Measurements from ENCODE around the gene IGIP. TPM values are rescaled to one million over a fixed set of nuclear protein-coding genes. Genes with fewer than 3 reads are reported as not detected.

The IGIP gene
- total and polyA plus RNA-seq, 4 donors: 2.3 to 11.8 (median 3.7) TPM

- DNase-seq (ENCODE audit: low spot score): no peak
- H3K27ac ChIP-seq (ENCODE audit: low read depth in 1 of 2, low read length in 2 of 2): peak overlapping the region in 1 of 2 donors; percentile 3
- no peak overlapping the region for H3K4me3 ChIP-seq (ENCODE audit: low read depth in 1 of 3, low read length in 3 of 3)
- H3K9me3 ChIP-seq (ENCODE audit: control insufficient read depth in 4 of 4, low read length in 3 of 4): no peaks in the 10 kb centered on the region
- no peak overlapping the region for H3K9ac ChIP-seq (ENCODE audit: low read depth in 1 of 2, low read length in 2 of 2)
- peaks cover 2 to 13% (median 8%) of the 10 kb centered on the region in 4 donors for H3K4me1 ChIP-seq (ENCODE audit: control insufficient read depth in 4 of 4, insufficient read depth in 4 of 4, low read length in 3 of 4)
- H3K27me3 ChIP-seq (ENCODE audit: control insufficient read depth in 4 of 4, insufficient read depth in 4 of 4, low read length in 3 of 4): no peaks in the 10 kb centered on the region
- TF ChIP-seq TAF1 (conservative IDR thresholded peaks at IDR 0.05) (no peak), FOXA1 (IDR thresholded peaks at IDR 0.05) (no peak), ZBTB33 (IDR thresholded peaks at IDR 0.05) (peak; percentile 17), RXRA (IDR thresholded peaks at IDR 0.05) (peak; percentile 78 to 81), RAD21 (IDR thresholded peaks at IDR 0.05) (peak in 1 of 2 donors; percentile 47), YY1 (IDR thresholded peaks at IDR 0.05) (peak; percentile 55), HNF4A (conservative IDR thresholded peaks at IDR 0.05) (peak; percentile 40 to 45), EGR1 (IDR thresholded peaks at IDR 0.05; ENCODE audit: low read depth in 2 of 2) (no peak), CTCF (IDR thresholded peaks at IDR 0.05; ENCODE audit: low read depth, low read length, missing input control) (no peak), SP1 (IDR thresholded peaks at IDR 0.05) (peak; percentile 67), JUND (IDR thresholded peaks at IDR 0.05) (peak in 1 of 2 donors; percentile 21), NR2F2 (IDR thresholded peaks at IDR 0.05) (peak; percentile 48), MAX (IDR thresholded peaks at IDR 0.05) (no peak), FOXA2 (IDR thresholded peaks at IDR 0.05) (peak; percentile 31)
- no peaks in the 10 kb centered on the region for H3K36me3 ChIP-seq (ENCODE audit: control insufficient read depth in 4 of 4, insufficient read depth in 3 of 4, low read depth in 1 of 4, low read length in 3 of 4)
- WGBS: 45% methylated on average over 5 of the region's 5 CpGs
These were observed 39.6 kb downstream of the IGIP start for GRCh38 chr5:140165101-140165922.

- H3K4me1 ChIP-seq (ENCODE audit: control insufficient read depth in 4 of 4, insufficient read depth in 4 of 4, low read length in 3 of 4): peaks cover 2 to 13% (median 8%) of the 10 kb centered on the region in 4 donors
- no peak overlapping the region for H3K27ac ChIP-seq (ENCODE audit: low read depth in 1 of 2, low read length in 2 of 2)
- no peaks in the 10 kb centered on the region for H3K27me3 ChIP-seq (ENCODE audit: control insufficient read depth in 4 of 4, insufficient read depth in 4 of 4, low read length in 3 of 4)
- H3K4me3 ChIP-seq (ENCODE audit: low read depth in 1 of 3, low read length in 3 of 3): no peak overlapping the region
- no peaks in the 10 kb centered on the region for H3K36me3 ChIP-seq (ENCODE audit: control insufficient read depth in 4 of 4, insufficient read depth in 3 of 4, low read depth in 1 of 4, low read length in 3 of 4)
- TF ChIP-seq RXRA (IDR thresholded peaks at IDR 0.05) (no peak), FOXA1 (IDR thresholded peaks at IDR 0.05) (no peak)
- no peaks in the 10 kb centered on the region for H3K9me3 ChIP-seq (ENCODE audit: control insufficient read depth in 4 of 4, low read length in 3 of 4)
- WGBS: 71% methylated on average over 4 of the region's 4 CpGs
- DNase-seq (ENCODE audit: low spot score): no peak
- H3K9ac ChIP-seq (ENCODE audit: low read depth in 1 of 2, low read length in 2 of 2): no peak overlapping the region
These were observed 40.2 kb downstream of the IGIP start for GRCh38 chr5:140165923-140166270.

GRCh38 chr5:140166911-140167310 lies 41.2 kb downstream of the IGIP start:
- TF ChIP-seq HNF4G (IDR thresholded peaks at IDR 0.05): no peak
- no peak for TF ChIP-seq GABPA (IDR thresholded peaks at IDR 0.05 in 1 of 2, conservative IDR thresholded peaks at IDR 0.05 in 1 of 2)
- no peak for TF ChIP-seq SP1 (IDR thresholded peaks at IDR 0.05)
- TF ChIP-seq REST (IDR thresholded peaks at IDR 0.05): no peak
- no peak for TF ChIP-seq ATF3 (IDR thresholded peaks at IDR 0.05)
- no peak for TF ChIP-seq YY1 (IDR thresholded peaks at IDR 0.05)
- Histone ChIP-seq H3K9me3 (ENCODE audit: control insufficient read depth in 4 of 4, low read length in 3 of 4) (no peaks in the 10 kb centered on the region), H3K9ac (ENCODE audit: low read depth in 1 of 2, low read length in 2 of 2) (no peak overlapping the region), H3K4me3 (ENCODE audit: low read depth in 1 of 3, low read length in 3 of 3) (no peak overlapping the region), H3K36me3 (ENCODE audit: control insufficient read depth in 4 of 4, insufficient read depth in 3 of 4, low read depth in 1 of 4, low read length in 3 of 4) (no peaks in the 10 kb centered on the region), H3K27ac (ENCODE audit: low read depth in 1 of 2, low read length in 2 of 2) (no peak overlapping the region), H3K4me1 (ENCODE audit: control insufficient read depth in 4 of 4, insufficient read depth in 4 of 4, low read length in 3 of 4) (peaks cover 2 to 13% (median 8%) of the 10 kb centered on the region in 4 donors), H3K27me3 (ENCODE audit: control insufficient read depth in 4 of 4, insufficient read depth in 4 of 4, low read length in 3 of 4) (no peaks in the 10 kb centered on the region)
- DNase-seq (ENCODE audit: low spot score): no peak

Data from liver (tissue), 9 donors.